ENCODE data around the gene PHYKPL. TPM values are rescaled to one million over a fixed set of nuclear protein-coding genes. Genes with fewer than 3 reads are reported as not detected.

PHYKPL gene
- total RNA-seq, 2 experiments from 2014 or later, result 60.4 to 62.1 TPM

DNA sequence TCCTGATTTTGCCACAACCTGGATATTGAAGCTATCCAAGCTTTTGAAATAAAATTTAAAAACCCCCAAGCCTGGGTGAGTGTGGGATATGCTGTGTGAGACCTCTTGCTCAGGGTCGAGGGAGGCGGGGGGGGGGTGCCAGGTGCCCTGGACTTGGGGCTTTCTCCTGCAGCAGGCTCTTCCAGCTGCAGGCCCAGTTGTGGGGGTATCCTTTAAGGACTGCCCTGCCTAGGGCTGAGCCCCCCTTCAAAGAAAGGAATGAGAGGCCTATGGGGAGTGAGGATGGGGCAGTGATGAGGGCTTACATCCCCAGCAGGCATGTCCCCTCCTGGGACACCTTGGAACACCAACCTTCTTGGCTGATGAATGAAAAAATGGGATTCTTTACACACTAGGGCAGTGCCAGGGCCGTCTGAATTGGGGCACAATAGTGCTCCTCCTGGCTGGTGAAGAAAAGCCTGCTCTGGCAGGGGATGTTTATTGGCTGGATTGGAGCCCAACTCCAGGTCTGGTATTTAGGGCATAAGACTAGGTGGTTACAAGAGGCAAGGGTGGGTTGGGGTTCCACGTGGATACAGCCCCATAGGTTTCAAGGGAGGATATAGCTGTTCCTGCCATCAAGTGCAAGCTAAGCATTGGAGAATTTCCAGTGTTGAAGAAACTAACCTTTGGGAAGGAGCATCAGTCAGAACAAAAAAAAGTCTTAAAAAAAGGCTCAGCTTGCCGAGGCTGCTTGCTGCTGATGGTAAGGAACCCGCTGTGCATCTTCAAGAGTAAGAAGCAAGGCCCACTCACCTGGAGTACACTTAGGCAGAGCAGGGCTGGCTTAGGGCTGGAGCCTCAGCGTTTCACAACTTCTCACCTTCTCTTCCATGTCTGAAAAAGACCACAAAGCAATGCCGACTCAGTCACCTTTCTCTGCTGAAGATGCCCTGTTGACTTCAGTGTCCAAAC, 21.2 kb downstream of the PHYKPL start:
- ATAC-seq (no peak), DNase-seq (no peak)
- intact Hi-C loops (cut with micrococcal nuclease), result no loop called here
- H3K36me3 Mint-ChIP-seq (ENCODE audit: low read depth), result peaks cover 84% of the 10 kb centered on the region
- TF ChIP-seq CTCF (IDR thresholded peaks at IDR 0.05), result no peak
- ChIA-PET CTCF (interaction anchor here (1.1 to 1.7 kb wide), 2 partner anchors 13 to 24 kb away, joined by 3 read pairs; no protein-coding TSS in a partner anchor), POLR2A (interaction anchor here (0.5 to 16.9 kb wide), 8 partner anchors 9 to 553 kb away, joined by 3 to 431 read pairs (median 6); partner anchors contain the start of gene PHYKPL)
- peak overlapping the region; percentile 72 for H3K27ac Mint-ChIP-seq
- H3K4me1 Mint-ChIP-seq (ENCODE audit: low read depth), result peaks cover 39% of the 10 kb centered on the region
- no peaks in the 10 kb centered on the region for H3K27me3 Mint-ChIP-seq
- H3K9me3 Mint-ChIP-seq, result no peaks in the 10 kb centered on the region
- H3K4me3 Mint-ChIP-seq, result no peak overlapping the region

- intact Hi-C loops (cut with micrococcal nuclease), result no loop called here
- ChIA-PET CTCF (interaction anchor here (1.1 to 1.7 kb wide), 2 partner anchors 14 to 24 kb away, joined by 3 read pairs; no protein-coding TSS in a partner anchor), POLR2A (interaction anchor here (1.1 to 16.9 kb wide), 4 partner anchors 11 to 90 kb away, joined by 3 to 431 read pairs (median 6); partner anchors contain the start of gene PHYKPL)
- peaks cover 42% of the 10 kb centered on the region for H3K4me1 Mint-ChIP-seq (ENCODE audit: low read depth)
- no peak for DNase-seq
- H3K27ac Mint-ChIP-seq, result peak overlapping the region; percentile 49
- no peaks in the 10 kb centered on the region for H3K9me3 Mint-ChIP-seq
- ATAC-seq, result no peak
- H3K36me3 Mint-ChIP-seq (ENCODE audit: low read depth), result peaks cover 86% of the 10 kb centered on the region
- no peaks in the 10 kb centered on the region for H3K27me3 Mint-ChIP-seq
- H3K4me3 Mint-ChIP-seq, result no peak overlapping the region
- no peak for TF ChIP-seq CTCF (IDR thresholded peaks at IDR 0.05)
These were observed 21.9 kb downstream of the PHYKPL start for GRCh38 chr5:178210686-178211085.

GRCh38 chr5:178210073-178210535, 22.5 kb downstream of the PHYKPL start:
- CTCF ChIA-PET, result no interaction called here

GRCh38 chr5:178209334-178210072, 23.1 kb downstream of the PHYKPL start:
- POLR2A ChIA-PET, result interaction anchor here (0.9 to 16.9 kb wide), 5 partner anchors 12 to 78 kb away, joined by 3 to 431 read pairs (median 5); partner anchors contain the start of gene PHYKPL

More at GRCh38 chr5:178210073-178210535, 22.5 kb downstream of the PHYKPL start:
- H3K27me3 Mint-ChIP-seq, result no peaks in the 10 kb centered on the region
- no peaks in the 10 kb centered on the region for H3K9me3 Mint-ChIP-seq
- intact Hi-C loops (cut with micrococcal nuclease), result no loop called here
- H3K27ac Mint-ChIP-seq, result peak overlapping the region; percentile 7
- H3K36me3 Mint-ChIP-seq (ENCODE audit: low read depth), result peaks cover 84% of the 10 kb centered on the region
- peaks cover 39% of the 10 kb centered on the region for H3K4me1 Mint-ChIP-seq (ENCODE audit: low read depth)
- no peak for DNase-seq
- ATAC-seq, result no peak
- POLR2A ChIA-PET, result interaction anchor here (0.9 to 16.9 kb wide), 4 partner anchors 12 to 79 kb away, joined by 3 to 431 read pairs (median 6); partner anchors contain the start of gene PHYKPL
- no peak for TF ChIP-seq CTCF (IDR thresholded peaks at IDR 0.05)
- H3K4me3 Mint-ChIP-seq, result no peak overlapping the region

More at GRCh38 chr5:178209334-178210072, 23.1 kb downstream of the PHYKPL start:
- DNase-seq (no peak), ATAC-seq (no peak)
- Mint-ChIP-seq H3K27me3 (no peaks in the 10 kb centered on the region), H3K4me1 (ENCODE audit: low read depth) (peaks cover 39% of the 10 kb centered on the region), H3K4me3 (no peak overlapping the region), H3K9me3 (no peaks in the 10 kb centered on the region), H3K36me3 (ENCODE audit: low read depth) (peaks cover 79% of the 10 kb centered on the region), H3K27ac (peak overlapping the region; percentile 68)
- CTCF ChIA-PET, result no interaction called here
- intact Hi-C loops (cut with micrococcal nuclease), result no loop called here
- TF ChIP-seq CTCF (IDR thresholded peaks at IDR 0.05), result no peak

Measured in activated CD8-positive, alpha-beta T cell treated with anti-CD3 and anti-CD28 coated beads for 36 hours (primary cell).